Glutamatergic neuron (in vitro differentiated cells): ENCODE measurements around the gene ARHGEF28. TPM values are rescaled to one million over a fixed set of nuclear protein-coding genes. Genes with fewer than 3 reads are reported as not detected.

Experiments used
- DNase-seq: peaks from one replicate; pipeline ENCODE4 v3.0.0; 2022
- H3K27ac Mint-ChIP-seq: one replicate; pipeline ENCODE4 v1.8.0; 2020; ENCODE audit warnings: mild to moderate bottlenecking, mixed read lengths, inconsistent platforms; ENCODE audit not compliant: unreplicated experiment
- H3K27me3 Mint-ChIP-seq: one replicate; pipeline ENCODE4 v1.8.0; 2020; ENCODE audit warnings: mild to moderate bottlenecking, moderate library complexity, mixed read lengths, inconsistent platforms; ENCODE audit not compliant: unreplicated experiment
- H3K36me3 Mint-ChIP-seq: one replicate; pipeline ENCODE4 v1.8.0; 2020; ENCODE audit warnings: mild to moderate bottlenecking, mixed read lengths, inconsistent platforms; ENCODE audit not compliant: unreplicated experiment
- H3K4me1 Mint-ChIP-seq: one replicate; pipeline ENCODE4 v1.8.0; 2020; ENCODE audit warnings: mild to moderate bottlenecking, low read depth, mixed read lengths, inconsistent platforms; ENCODE audit not compliant: unreplicated experiment
- H3K4me3 Mint-ChIP-seq: one replicate; pipeline ENCODE4 v1.8.0; 2020; ENCODE audit warnings: mild to moderate bottlenecking, mixed read lengths, inconsistent platforms; ENCODE audit not compliant: unreplicated experiment
- H3K9me3 Mint-ChIP-seq: one replicate; pipeline ENCODE4 v1.8.0; 2020; ENCODE audit warnings: mild to moderate bottlenecking, moderate library complexity, mixed read lengths, inconsistent platforms; ENCODE audit not compliant: unreplicated experiment
- total RNA-seq: library from RNA; stranded (reverse); fragmentation: NEBNext Ultra II Directional; extraction: Animal tissue kit (Norgen Biotek cat#: 25700); gene quantifications from one replicate; pipeline ENCODE4 v1.2.1, GENCODE V29; 2021; ENCODE audit not compliant: unreplicated experiment
- TF ChIP-seq, protein P1 (sequence below): fragments of 200-600 bp; sonication (generic); IDR thresholded peaks from one replicate; pipeline ENCODE4 v1.5.0; 2021; ENCODE audit not compliant: partially characterized antibody, unreplicated experiment

ARHGEF28 gene
- total RNA-seq, 1 donor from 2014 or later, result 0.47 TPM

DNA sequence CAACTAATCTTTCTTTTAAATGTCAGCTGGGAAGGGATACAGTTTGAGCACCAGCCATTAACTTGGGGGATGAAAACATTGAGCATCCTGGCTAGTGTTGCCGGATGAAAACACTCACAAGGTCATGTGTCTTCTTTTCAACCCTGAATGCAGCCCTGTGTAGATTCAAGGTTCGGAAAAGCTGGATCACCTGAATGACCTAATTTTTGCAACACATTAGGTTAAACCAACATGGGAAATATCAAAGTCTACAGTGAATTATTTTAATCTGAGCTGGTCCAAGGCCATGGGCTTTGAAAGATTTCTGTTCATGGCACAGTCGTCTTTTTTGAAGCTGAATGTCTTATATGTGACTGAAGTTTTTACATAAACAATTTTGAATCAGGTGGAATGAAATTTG is 281.2 kb downstream of the ARHGEF28 start:
- Mint-ChIP-seq H3K27me3 (no peaks in the 10 kb centered on the region), H3K36me3 (peaks cover 4% of the 10 kb centered on the region), H3K27ac (no peak overlapping the region), H3K9me3 (peaks cover 2% of the 10 kb centered on the region), H3K4me3 (no peak overlapping the region), H3K4me1 (peaks cover 8% of the 10 kb centered on the region)
- no peak for DNase-seq
- TF ChIP-seq, protein P1, sequence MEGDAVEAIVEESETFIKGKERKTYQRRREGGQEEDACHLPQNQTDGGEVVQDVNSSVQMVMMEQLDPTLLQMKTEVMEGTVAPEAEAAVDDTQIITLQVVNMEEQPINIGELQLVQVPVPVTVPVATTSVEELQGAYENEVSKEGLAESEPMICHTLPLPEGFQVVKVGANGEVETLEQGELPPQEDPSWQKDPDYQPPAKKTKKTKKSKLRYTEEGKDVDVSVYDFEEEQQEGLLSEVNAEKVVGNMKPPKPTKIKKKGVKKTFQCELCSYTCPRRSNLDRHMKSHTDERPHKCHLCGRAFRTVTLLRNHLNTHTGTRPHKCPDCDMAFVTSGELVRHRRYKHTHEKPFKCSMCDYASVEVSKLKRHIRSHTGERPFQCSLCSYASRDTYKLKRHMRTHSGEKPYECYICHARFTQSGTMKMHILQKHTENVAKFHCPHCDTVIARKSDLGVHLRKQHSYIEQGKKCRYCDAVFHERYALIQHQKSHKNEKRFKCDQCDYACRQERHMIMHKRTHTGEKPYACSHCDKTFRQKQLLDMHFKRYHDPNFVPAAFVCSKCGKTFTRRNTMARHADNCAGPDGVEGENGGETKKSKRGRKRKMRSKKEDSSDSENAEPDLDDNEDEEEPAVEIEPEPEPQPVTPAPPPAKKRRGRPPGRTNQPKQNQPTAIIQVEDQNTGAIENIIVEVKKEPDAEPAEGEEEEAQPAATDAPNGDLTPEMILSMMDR, result no peak

DNA sequence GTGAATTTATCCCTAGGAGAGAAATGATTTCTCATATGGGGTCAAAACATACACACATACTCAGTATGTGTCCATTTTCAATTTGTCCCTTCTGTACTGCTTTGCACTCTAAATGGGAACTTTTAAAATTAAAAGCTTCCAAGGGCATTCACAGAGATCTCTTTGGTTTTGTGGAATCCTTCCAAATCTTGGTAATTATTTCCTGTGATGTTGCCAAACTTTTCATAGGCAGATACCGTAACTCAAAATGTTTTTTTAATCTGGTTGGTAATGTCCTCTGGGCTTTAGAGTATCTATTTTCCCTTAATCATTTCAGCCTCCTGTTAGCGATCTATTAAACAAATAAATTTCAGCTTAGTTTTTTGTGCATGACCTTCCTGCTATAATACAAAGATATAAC is 282.4 kb downstream of the ARHGEF28 start:
- H3K27me3 Mint-ChIP-seq, result no peaks in the 10 kb centered on the region
- H3K9me3 Mint-ChIP-seq, result peaks cover 2% of the 10 kb centered on the region
- H3K4me3 Mint-ChIP-seq, result no peak overlapping the region
- no peak for DNase-seq
- H3K27ac Mint-ChIP-seq, result no peak overlapping the region
- TF ChIP-seq, protein P1, result no peak
- peaks cover 4% of the 10 kb centered on the region for H3K36me3 Mint-ChIP-seq
- peaks cover 2% of the 10 kb centered on the region for H3K4me1 Mint-ChIP-seq

DNA sequence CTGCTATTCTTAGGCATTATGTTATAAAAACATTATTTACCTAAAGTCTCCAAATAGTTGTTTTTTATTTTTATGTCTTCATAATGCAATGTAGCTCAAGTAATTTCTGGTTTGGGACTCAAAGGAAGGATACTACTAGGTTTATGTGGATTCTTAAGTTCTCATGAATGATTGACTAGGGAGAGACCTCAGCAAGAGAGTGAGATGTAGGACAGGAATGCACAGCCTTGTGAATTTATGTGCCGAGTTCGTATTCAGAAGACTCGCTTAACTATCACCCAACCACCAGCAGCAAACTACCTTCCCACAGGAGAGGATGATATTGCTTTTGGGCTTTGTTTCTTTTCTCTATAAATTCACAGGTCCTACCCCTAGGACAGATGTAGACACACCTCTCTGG is 282.9 kb downstream of the ARHGEF28 start:
- Mint-ChIP-seq H3K36me3 (peaks cover 4% of the 10 kb centered on the region), H3K27me3 (no peaks in the 10 kb centered on the region), H3K4me3 (no peak overlapping the region), H3K9me3 (peaks cover 2% of the 10 kb centered on the region), H3K27ac (no peak overlapping the region), H3K4me1 (peaks cover 2% of the 10 kb centered on the region)
- no peak for DNase-seq
- TF ChIP-seq, protein P1, result no peak

DNA sequence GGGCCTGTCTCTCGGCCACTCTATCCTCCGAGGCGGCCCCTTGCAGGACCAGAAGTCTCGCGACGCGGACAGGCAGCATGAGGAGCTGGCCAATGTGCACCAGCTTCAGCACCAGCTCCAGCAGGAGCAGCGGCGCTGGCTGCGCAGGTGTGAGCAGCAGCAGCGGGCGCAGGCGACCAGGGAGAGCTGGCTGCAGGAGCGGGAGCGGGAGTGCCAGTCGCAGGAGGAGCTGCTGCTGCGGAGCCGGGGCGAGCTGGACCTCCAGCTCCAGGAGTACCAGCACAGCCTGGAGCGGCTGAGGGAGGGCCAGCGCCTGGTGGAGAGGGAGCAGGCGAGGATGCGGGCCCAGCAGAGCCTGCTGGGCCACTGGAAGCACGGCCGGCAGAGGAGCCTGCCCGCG is 283.5 kb downstream of the ARHGEF28 start:
- H3K4me1 Mint-ChIP-seq, result peaks cover 2% of the 10 kb centered on the region
- TF ChIP-seq, protein P1, result no peak
- H3K4me3 Mint-ChIP-seq, result no peak overlapping the region
- no peak overlapping the region for H3K27ac Mint-ChIP-seq
- H3K36me3 Mint-ChIP-seq, result peaks cover 4% of the 10 kb centered on the region
- no peaks in the 10 kb centered on the region for H3K27me3 Mint-ChIP-seq
- peaks cover 2% of the 10 kb centered on the region for H3K9me3 Mint-ChIP-seq
- DNase-seq, result no peak

DNA sequence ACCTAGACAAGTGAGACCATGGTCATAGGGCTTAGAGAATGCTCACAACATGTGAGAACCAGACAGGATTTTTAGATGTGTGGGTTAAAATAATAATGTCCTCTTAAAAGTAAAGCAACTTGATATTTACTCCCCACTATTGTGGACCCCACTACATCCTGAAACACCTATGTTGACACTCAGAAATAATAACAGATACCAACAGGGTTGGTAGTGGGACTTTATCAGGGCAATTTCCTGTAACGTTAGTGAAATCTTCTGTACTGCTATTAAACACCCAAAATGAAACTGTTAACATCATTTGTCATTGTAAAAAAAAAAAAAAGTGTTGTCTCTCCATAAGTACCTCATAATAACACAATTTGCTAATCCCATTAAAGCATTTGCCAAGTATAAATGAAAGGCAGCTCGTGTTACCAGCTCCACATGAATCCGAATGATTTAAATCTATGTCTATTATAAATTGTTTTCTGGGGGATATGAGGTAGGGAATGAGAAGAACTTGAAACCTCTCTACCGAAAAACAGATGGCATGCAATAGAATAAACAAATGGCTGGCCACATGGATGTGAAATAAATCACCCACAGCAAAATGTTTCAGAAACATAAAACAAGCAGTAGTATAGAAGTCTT is 285.9 kb downstream of the ARHGEF28 start:
- peaks cover 1% of the 10 kb centered on the region for H3K9me3 Mint-ChIP-seq
- H3K4me1 Mint-ChIP-seq, result peaks cover 2% of the 10 kb centered on the region
- no peak overlapping the region for H3K27ac Mint-ChIP-seq
- no peaks in the 10 kb centered on the region for H3K27me3 Mint-ChIP-seq
- DNase-seq, result no peak
- H3K4me3 Mint-ChIP-seq, result no peak overlapping the region
- TF ChIP-seq, protein P1, result no peak
- H3K36me3 Mint-ChIP-seq, result peaks cover 2% of the 10 kb centered on the region
